OCI-LY7 (cell line): Measurements from ENCODE around the gene EPHA1. TPM values are rescaled to one million over a fixed set of nuclear protein-coding genes. Genes with fewer than 3 reads are reported as not detected.

ENCODE experiments used
- BruUV-seq: library from RNA; stranded (reverse); fragments of 400-500 nt; replicated peaks from 2 replicates; lab custom pipeline; 2021; lab: Mats Ljungman, UMichigan
- CTCF ChIA-PET: fragments of 300-600 bp; sonication (Branson Sonifier 250); formaldehyde crosslinking; loops from one replicate; lab custom pipeline; 2022; ENCODE audit warnings: antibody characterized with exemption; ENCODE audit not compliant: unreplicated experiment; lab: Charles Lee
- POLR2A ChIA-PET: fragments of 300-600 bp; sonication (Branson Sonifier 250); formaldehyde crosslinking; loops from one replicate; lab custom pipeline; 2022; ENCODE audit warnings: antibody characterized with exemption; lab: Charles Lee
- DNase-seq: peaks from one replicate; pipeline ENCODE4 v3.0.0-alpha.2; 2015; ENCODE audit warnings: low spot score
- H2AFZ ChIP-seq: fragments of 200-600 bp; sonication (generic), shearing (Covaris generic); 2 replicates; pipeline ENCODE4 v1.6.1; 2014; ENCODE audit warnings: mild to moderate bottlenecking, antibody characterized with exemption, low read length, moderate library complexity
- H3K27ac ChIP-seq: fragments of 200-600 bp; sonication (generic); 2 replicates; pipeline ENCODE4 v1.5.1; 2014; ENCODE audit warnings: mixed run types, low read depth, mild to moderate bottlenecking, moderate library complexity, low read length, inconsistent platforms; ENCODE audit not compliant: poor library complexity, severe bottlenecking
- H3K36me3 ChIP-seq: fragments of 200-600 bp; sonication (generic); 2 replicates; pipeline ENCODE4 v1.6.1; 2014; ENCODE audit warnings: mild to moderate bottlenecking, antibody characterized with exemption, low read length, moderate library complexity, mixed read lengths; ENCODE audit not compliant: insufficient read depth
- H3K4me1 ChIP-seq: fragments of 200-600 bp; sonication (generic); 2 replicates; pipeline ENCODE4 v1.5.1; 2014; ENCODE audit warnings: mild to moderate bottlenecking, low read length; ENCODE audit not compliant: insufficient read depth, poor library complexity, severe bottlenecking
- H3K4me2 ChIP-seq: fragments of 200-600 bp; sonication (generic); 2 replicates; pipeline ENCODE4 v1.6.1; 2014; ENCODE audit warnings: mild to moderate bottlenecking, low read length
- H3K4me3 ChIP-seq: fragments of 200-600 bp; sonication (generic); 2 replicates; pipeline ENCODE4 v1.5.1; 2014; ENCODE audit warnings: mild to moderate bottlenecking, low read depth, low read length; ENCODE audit not compliant: poor library complexity, severe bottlenecking
- H3K79me2 ChIP-seq: fragments of 200-600 bp; sonication (generic); 2 replicates; pipeline ENCODE4 v1.6.1; 2016; ENCODE audit warnings: low read depth, mild to moderate bottlenecking, low read length, moderate library complexity, mixed read lengths; ENCODE audit not compliant: insufficient read depth
- H3K9me2 ChIP-seq: fragments of 200-600 bp; sonication (generic); 2 replicates; pipeline ENCODE4 v1.6.1; 2016; ENCODE audit warnings: mild to moderate bottlenecking, low read length, mixed read lengths; ENCODE audit not compliant: insufficient read depth
- H3K9me3 ChIP-seq: fragments of 200-600 bp; sonication (generic); 2 replicates; pipeline ENCODE4 v1.6.1; 2014; ENCODE audit warnings: mild to moderate bottlenecking, mixed run types, low read length, mixed read lengths
- H4K20me1 ChIP-seq: fragments of 200-600 bp; sonication (generic); 2 replicates; pipeline ENCODE4 v1.6.1; 2014; ENCODE audit warnings: mild to moderate bottlenecking, antibody characterized with exemption, low read length, moderate library complexity, mixed read lengths; ENCODE audit not compliant: insufficient read depth
- CTCF ChIP-seq: fragments of 200-600 bp; sonication (generic); conservative IDR thresholded peaks from 2 replicates; pipeline ENCODE4 v1.5.1; 2014; ENCODE audit warnings: mild to moderate bottlenecking, antibody characterized with exemption, low read length, moderate library complexity, mixed read lengths
- EZH2phosphoT487 ChIP-seq: fragments of 200-600 bp; sonication (generic); IDR thresholded peaks from 2 replicates; pipeline ENCODE4 v1.6.1; 2018; ENCODE audit warnings: low read depth, borderline replicate concordance, mild to moderate bottlenecking, mixed run types, antibody characterized with exemption, low read length, moderate library complexity, mixed read lengths
- intact Hi-C: fragments of 100-400 bp; cut with micrococcal nuclease; formaldehyde crosslinking; loops from one replicate; pipeline ENCODE4 v1.10.0; 2022; ENCODE audit not compliant: unreplicated experiment
- total RNA-seq, 2 experiments: library from RNA; depleted of rRNA in 1 of 2; stranded (reverse); fragments of >200 nt in 1 of 2; shearing (Covaris generic) in 1 of 2; gene quantifications; 2 replicates each; pipeline ENCODE4 v1.2.3, GENCODE V29; 2014 to 2022

The EPHA1 gene
- total RNA-seq, 2 experiments from 2014 or later: not detected

GRCh38 chr7:143390104-143390772 lies 18.4 kb downstream of the EPHA1 start:
- no peak overlapping the region for H3K27ac ChIP-seq
- no TSS peak for BruUV-seq
- no peaks in the 10 kb centered on the region for H3K36me3 ChIP-seq
- TF ChIP-seq CTCF (no peak), EZH2phosphoT487 (no peak)
- no peaks in the 10 kb centered on the region for H3K9me3 ChIP-seq
- no peak overlapping the region for H3K4me2 ChIP-seq
- no peaks in the 10 kb centered on the region for H3K9me2 ChIP-seq
- no peak overlapping the region for H3K4me3 ChIP-seq
- H3K4me1 ChIP-seq: no peaks in the 10 kb centered on the region
- intact Hi-C loops: no loop called here
- no peak for DNase-seq
- H3K79me2 ChIP-seq: no peaks in the 10 kb centered on the region
- CTCF ChIA-PET: no interaction called here
- no peak overlapping the region for H2AFZ ChIP-seq
- no peaks in the 10 kb centered on the region for H4K20me1 ChIP-seq
- POLR2A ChIA-PET: interaction anchor here (1.0 kb wide), 1 partner anchor 41 kb away, joined by 3 read pairs; no protein-coding TSS in a partner anchor

GRCh38 chr7:143389316-143390103 lies 19.1 kb downstream of the EPHA1 start:
- Histone ChIP-seq H3K79me2 (no peaks in the 10 kb centered on the region), H3K9me3 (no peaks in the 10 kb centered on the region), H3K4me2 (no peak overlapping the region), H3K27ac (no peak overlapping the region), H4K20me1 (no peaks in the 10 kb centered on the region), H3K9me2 (no peaks in the 10 kb centered on the region), H2AFZ (no peak overlapping the region), H3K4me3 (no peak overlapping the region), H3K36me3 (no peaks in the 10 kb centered on the region), H3K4me1 (no peaks in the 10 kb centered on the region)
- TF ChIP-seq CTCF: no peak
- no peak for TF ChIP-seq EZH2phosphoT487
- intact Hi-C loops: no loop called here
- POLR2A ChIA-PET: no interaction called here
- BruUV-seq: no TSS peak
- CTCF ChIA-PET: no interaction called here
- no peak for DNase-seq
